Articular chondrocyte of knee joint (primary cell): ENCODE results near the gene STOX1. TPM values are rescaled to one million over a fixed set of nuclear protein-coding genes. Genes with fewer than 3 reads are reported as not detected.

ENCODE experiments used
- small RNA-seq: library from RNA; depleted of rRNA; stranded (forward); fragments of <200 nt; gene quantifications from one replicate; pipeline ENCODE3, GENCODE V24; 2012
- total RNA-seq: library from RNA; depleted of rRNA; stranded (reverse); fragments of >200 nt; gene quantifications from 2 replicates; pipeline ENCODE4 v1.2.3, GENCODE V29; 2012

STOX1 gene, protein sequence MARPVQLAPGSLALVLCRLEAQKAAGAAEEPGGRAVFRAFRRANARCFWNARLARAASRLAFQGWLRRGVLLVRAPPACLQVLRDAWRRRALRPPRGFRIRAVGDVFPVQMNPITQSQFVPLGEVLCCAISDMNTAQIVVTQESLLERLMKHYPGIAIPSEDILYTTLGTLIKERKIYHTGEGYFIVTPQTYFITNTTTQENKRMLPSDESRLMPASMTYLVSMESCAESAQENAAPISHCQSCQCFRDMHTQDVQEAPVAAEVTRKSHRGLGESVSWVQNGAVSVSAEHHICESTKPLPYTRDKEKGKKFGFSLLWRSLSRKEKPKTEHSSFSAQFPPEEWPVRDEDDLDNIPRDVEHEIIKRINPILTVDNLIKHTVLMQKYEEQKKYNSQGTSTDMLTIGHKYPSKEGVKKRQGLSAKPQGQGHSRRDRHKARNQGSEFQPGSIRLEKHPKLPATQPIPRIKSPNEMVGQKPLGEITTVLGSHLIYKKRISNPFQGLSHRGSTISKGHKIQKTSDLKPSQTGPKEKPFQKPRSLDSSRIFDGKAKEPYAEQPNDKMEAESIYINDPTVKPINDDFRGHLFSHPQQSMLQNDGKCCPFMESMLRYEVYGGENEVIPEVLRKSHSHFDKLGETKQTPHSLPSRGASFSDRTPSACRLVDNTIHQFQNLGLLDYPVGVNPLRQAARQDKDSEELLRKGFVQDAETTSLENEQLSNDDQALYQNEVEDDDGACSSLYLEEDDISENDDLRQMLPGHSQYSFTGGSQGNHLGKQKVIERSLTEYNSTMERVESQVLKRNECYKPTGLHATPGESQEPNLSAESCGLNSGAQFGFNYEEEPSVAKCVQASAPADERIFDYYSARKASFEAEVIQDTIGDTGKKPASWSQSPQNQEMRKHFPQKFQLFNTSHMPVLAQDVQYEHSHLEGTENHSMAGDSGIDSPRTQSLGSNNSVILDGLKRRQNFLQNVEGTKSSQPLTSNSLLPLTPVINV
- total RNA-seq: under 0.01 and 0.11 TPM in 2 replicates

GRCh38 chr10:68826764-68827591, at the start of gene STOX1:
STOX1 (plus strand) TSS chr10:68827531; CDS start chr10:68827624, 93 bp downstream.

DNA sequence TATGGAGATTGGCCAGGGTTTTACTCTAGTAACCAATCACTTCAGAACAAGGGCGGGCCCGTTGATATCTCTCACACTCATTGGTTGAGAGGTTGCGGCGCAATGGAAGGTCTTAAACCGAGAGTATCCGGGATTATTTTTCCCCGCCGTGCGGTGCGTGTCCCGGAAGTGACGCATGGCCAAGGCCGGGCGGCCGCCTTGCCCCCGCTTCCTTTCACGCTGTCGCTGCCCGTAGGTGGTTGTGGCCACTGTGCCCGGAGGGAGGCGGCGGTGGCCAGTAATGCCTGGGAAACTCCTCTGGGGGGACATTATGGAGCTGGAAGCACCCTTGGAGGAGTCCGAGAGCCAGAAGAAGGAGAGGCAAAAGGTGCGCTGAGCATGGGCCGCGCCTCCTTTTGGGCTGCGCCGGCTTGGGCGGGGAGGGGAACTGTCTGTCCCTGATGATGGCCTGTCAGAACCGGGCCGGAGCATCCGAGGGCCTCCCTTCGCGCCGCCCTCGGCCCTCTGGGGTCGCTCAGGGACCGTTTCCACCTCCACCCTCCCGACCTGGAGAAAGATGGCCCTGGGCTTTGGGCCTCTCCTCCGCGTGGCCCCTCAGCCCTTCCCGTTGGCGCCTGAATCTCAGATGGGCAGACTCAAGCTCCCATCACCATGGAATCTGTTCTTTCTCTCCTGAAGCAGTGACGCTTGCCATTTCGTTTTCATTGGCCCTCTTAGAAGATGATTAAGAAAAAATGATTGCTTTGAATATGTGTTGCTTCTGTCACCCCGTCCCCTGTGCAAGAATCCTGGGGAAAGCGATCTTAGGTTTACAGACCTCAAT, 74.0 kb downstream of the STOX1 start, which contains the start of gene DDX50:
TSS of gene DDX50 (plus strand) at position 211 of the 823 bp plus-strand sequence. CDS start at position 281, 70 bp downstream.

Small RNA genes within 50 kb of the gene (small RNA-seq; reads per million reads assigned to genes)
- gene RNU6-571P (not detected), gene RNU6-697P (not detected)

Other genes starting within 250 kb of the STOX1 start
- 43.9 and 54.8 TPM in 2 replicates for gene CCAR1, start 106.3 kb upstream of the STOX1 start, total RNA-seq
- gene DDX50, start 73.8 kb downstream of the STOX1 start, total RNA-seq: 57.4 and 57.6 TPM in 2 replicates
- gene DDX21, start 128.6 kb downstream of the STOX1 start, total RNA-seq: 55.7 and 63.2 TPM in 2 replicates
- 38.7 and 57.0 TPM in 2 replicates for gene KIFBP, start 161.3 kb downstream of the STOX1 start, total RNA-seq